ENCODE data around the gene ATG2A. TPM values are rescaled to one million over a fixed set of nuclear protein-coding genes. Genes with fewer than 3 reads are reported as not detected.

ATG2A gene
- total RNA-seq, 2 donors from 2014 or later: 12.3 to 14.9 TPM

- DNase-seq (ENCODE audit: low spot score): no peak
- intact Hi-C loops (cut with DNase I): no loop called here
Observed at GRCh38 chr11:64863391-64864060, 53.5 kb downstream of the ATG2A start.

GRCh38 chr11:64862987-64863390 lies 54.0 kb downstream of the ATG2A start:
- DNase-seq (ENCODE audit: low spot score): no peak
- intact Hi-C loops (cut with DNase I): no loop called here

- intact Hi-C loops (cut with DNase I): no loop called here
Observed at GRCh38 chr11:64861227-64861975, 55.6 kb downstream of the ATG2A start.

GRCh38 chr11:64859542-64860414 lies 57.2 kb downstream of the ATG2A start:
- no peak for DNase-seq (ENCODE audit: low spot score)
- intact Hi-C loops (cut with DNase I): no loop called here

More at GRCh38 chr11:64861227-64861975, 55.6 kb downstream of the ATG2A start:
- no peak for DNase-seq (ENCODE audit: low spot score)

GRCh38 chr11:64858467-64859263 lies 58.3 kb downstream of the ATG2A start:
- intact Hi-C loops (cut with DNase I): no loop called here
- no peak for DNase-seq (ENCODE audit: low spot score)

GRCh38 chr11:64857485-64857884 lies 59.5 kb downstream of the ATG2A start:
- DNase-seq (ENCODE audit: low spot score): no peak
- intact Hi-C loops (cut with DNase I): no loop called here

- peak; percentile 94 for DNase-seq (ENCODE audit: low spot score)
- intact Hi-C loops (cut with DNase I): no loop called here
Observed at GRCh38 chr11:64856382-64857227, 60.4 kb downstream of the ATG2A start.

GRCh38 chr11:64855596-64856304 lies 61.3 kb downstream of the ATG2A start:
- intact Hi-C loops (cut with DNase I): no loop called here
- DNase-seq (ENCODE audit: low spot score): no peak

- intact Hi-C loops (cut with DNase I): no loop called here
- peak; percentile 95 for DNase-seq (ENCODE audit: low spot score)
Observed at GRCh38 chr11:64854534-64855502, 62.2 kb downstream of the ATG2A start.

- intact Hi-C loops (cut with DNase I): no loop called here
Observed at GRCh38 chr11:64854157-64854533, 62.9 kb downstream of the ATG2A start.

GRCh38 chr11:64853709-64854108 lies 63.3 kb downstream of the ATG2A start:
- intact Hi-C loops (cut with DNase I): no loop called here
- no peak for DNase-seq (ENCODE audit: low spot score)

More at GRCh38 chr11:64854157-64854533, 62.9 kb downstream of the ATG2A start:
- DNase-seq (ENCODE audit: low spot score): no peak

- intact Hi-C loops (cut with DNase I): no loop called here
- DNase-seq (ENCODE audit: low spot score): no peak
Observed at GRCh38 chr11:64852804-64853509, 64.1 kb downstream of the ATG2A start.

GRCh38 chr11:64851831-64852351 lies 65.1 kb downstream of the ATG2A start:
- DNase-seq (ENCODE audit: low spot score): no peak
- intact Hi-C loops (cut with DNase I): no loop called here

GRCh38 chr11:64850979-64851567 lies 65.9 kb downstream of the ATG2A start:
- no peak for DNase-seq (ENCODE audit: low spot score)
- intact Hi-C loops (cut with DNase I): no loop called here

Data from posterior vena cava (tissue), 2 donors.